Suprapubic skin (tissue), 4 donors: Measurements from ENCODE around the gene OCRL. TPM values are rescaled to one million over a fixed set of nuclear protein-coding genes. Genes with fewer than 3 reads are reported as not detected.

ENCODE experiments used
- DNase-seq, 2 donors: peaks; one replicate each; pipeline ENCODE4 v3.0.0-alpha.2; 2019; ENCODE audit warnings: low spot score in 2 of 2
- H3K27ac ChIP-seq: fragments of 200-600 bp; sonication (generic); one replicate; pipeline ENCODE4 v1.5.1; 2019
- H3K27me3 ChIP-seq: fragments of 200-600 bp; sonication (generic); one replicate; pipeline ENCODE4 v1.5.1; 2019
- H3K36me3 ChIP-seq: fragments of 200-600 bp; sonication (generic); one replicate; pipeline ENCODE4 v1.5.1; 2019
- H3K4me1 ChIP-seq: fragments of 200-600 bp; sonication (generic); one replicate; pipeline ENCODE4 v1.5.1; 2019
- H3K4me3 ChIP-seq: fragments of 200-600 bp; sonication (generic); one replicate; pipeline ENCODE4 v1.5.1; 2019; ENCODE audit warnings: mild to moderate bottlenecking
- H3K9me3 ChIP-seq: fragments of 200-600 bp; sonication (generic); one replicate; pipeline ENCODE4 v1.5.1; 2019
- CTCF ChIP-seq, 2 donors: fragments of 200-600 bp in 1 of 2; fragments of 450-650 bp in 1 of 2; sonication (generic) in 1 of 2; IDR thresholded peaks; one replicate each; pipeline ENCODE4 v1.5.1; 2016 to 2019; ENCODE audit warnings: antibody characterized with exemption in 2 of 2, mild to moderate bottlenecking in 1 of 2, moderate library complexity in 1 of 2
- EP300 ChIP-seq: sonication (generic); formaldehyde crosslinking; IDR thresholded peaks from one replicate; pipeline ENCODE4 v1.6.1; 2017; ENCODE audit warnings: antibody characterized with exemption
- POLR2A ChIP-seq, 2 donors: fragments of 450-650 bp; IDR thresholded peaks; one replicate each; pipeline ENCODE4 v1.6.1; 2017; ENCODE audit warnings: antibody characterized with exemption in 2 of 2, mild to moderate bottlenecking in 2 of 2, moderate library complexity in 2 of 2
- POLR2AphosphoS5 ChIP-seq, 3 donors: sonication (generic); formaldehyde crosslinking; IDR thresholded peaks; one replicate each; pipeline ENCODE4 v1.6.1; 2017; ENCODE audit warnings: antibody characterized with exemption in 3 of 3
- WGBS: methylation state at CpG from one replicate; pipeline ENCODE4 v1.1.5; 2018; 5-methylcytosine and 5-hydroxymethylcytosine counted together
- total RNA-seq, 4 donors: library from RNA; depleted of rRNA; stranded (reverse); fragments of >200 nt; gene quantifications; one replicate each; pipeline ENCODE4 v1.1.0, GENCODE V29; 2016

OCRL gene
- total RNA-seq, 4 donors from 2014 or later: 15.0 to 35.4 (median 16.3) TPM

GRCh38 chrX:129599499-129599898 is 59.4 kb downstream of the OCRL start:
- Histone ChIP-seq H3K4me1 (peaks cover 7% of the 10 kb centered on the region), H3K27me3 (no peaks in the 10 kb centered on the region), H3K9me3 (no peaks in the 10 kb centered on the region), H3K27ac (no peak overlapping the region), H3K36me3 (no peaks in the 10 kb centered on the region), H3K4me3 (no peak overlapping the region)
- TF ChIP-seq EP300 (no peak), POLR2A (IDR thresholded peaks at IDR 0.05) (no peak), CTCF (IDR thresholded peaks at IDR 0.05) (no peak), POLR2AphosphoS5 (IDR thresholded peaks at IDR 0.05) (no peak)
- 53% methylated on average over 5 of the region's 5 CpGs for WGBS
- no peak for DNase-seq

- H3K4me3 ChIP-seq: no peak overlapping the region
- no peaks in the 10 kb centered on the region for H3K36me3 ChIP-seq
- no peaks in the 10 kb centered on the region for H3K9me3 ChIP-seq
- peaks cover 8% of the 10 kb centered on the region for H3K4me1 ChIP-seq
- DNase-seq: no peak
- no peak for TF ChIP-seq CTCF (IDR thresholded peaks at IDR 0.05)
- TF ChIP-seq POLR2AphosphoS5 (IDR thresholded peaks at IDR 0.05): no peak
- TF ChIP-seq POLR2A (IDR thresholded peaks at IDR 0.05): no peak
- WGBS: 67% methylated on average over 5 of the region's 5 CpGs
- no peak overlapping the region for H3K27ac ChIP-seq
- no peaks in the 10 kb centered on the region for H3K27me3 ChIP-seq
Measured at GRCh38 chrX:129599996-129600395, 59.9 kb downstream of the OCRL start.

- no peak overlapping the region for H3K27ac ChIP-seq
Measured at GRCh38 chrX:129600981-129601424, 60.9 kb downstream of the OCRL start.

GRCh38 chrX:129606918-129607317 is 66.9 kb downstream of the OCRL start:
- TF ChIP-seq CTCF (IDR thresholded peaks at IDR 0.05) (peak; percentile 56 to 79), POLR2AphosphoS5 (IDR thresholded peaks at IDR 0.05) (no peak)
- Histone ChIP-seq H3K4me3 (no peak overlapping the region), H3K27ac (no peak overlapping the region), H3K9me3 (no peaks in the 10 kb centered on the region), H3K27me3 (no peaks in the 10 kb centered on the region), H3K4me1 (peaks cover 14% of the 10 kb centered on the region), H3K36me3 (no peaks in the 10 kb centered on the region)
- peak in 1 of 2 donors; percentile 73 for DNase-seq
- 12% methylated on average over 5 of the region's 5 CpGs for WGBS

More at GRCh38 chrX:129600981-129601424, 60.9 kb downstream of the OCRL start:
- Histone ChIP-seq H3K9me3 (no peaks in the 10 kb centered on the region), H3K4me1 (peaks cover 13% of the 10 kb centered on the region), H3K4me3 (no peak overlapping the region), H3K36me3 (no peaks in the 10 kb centered on the region), H3K27me3 (no peaks in the 10 kb centered on the region)
- peak in 1 of 2 donors; percentile 41 for TF ChIP-seq CTCF (IDR thresholded peaks at IDR 0.05)
- no peak for TF ChIP-seq POLR2AphosphoS5 (IDR thresholded peaks at IDR 0.05)
- no peak for TF ChIP-seq EP300
- TF ChIP-seq POLR2A (IDR thresholded peaks at IDR 0.05): no peak
- no peak for DNase-seq
- 25% methylated on average over 11 of the region's 11 CpGs for WGBS

GRCh38 chrX:129608496-129608895 is 68.4 kb downstream of the OCRL start:
- TF ChIP-seq POLR2A (IDR thresholded peaks at IDR 0.05): no peak
- TF ChIP-seq CTCF (IDR thresholded peaks at IDR 0.05): no peak
- no peak for TF ChIP-seq EP300
- no peak for TF ChIP-seq POLR2AphosphoS5 (IDR thresholded peaks at IDR 0.05)
- no peak overlapping the region for H3K4me3 ChIP-seq
- no peaks in the 10 kb centered on the region for H3K27me3 ChIP-seq
- H3K4me1 ChIP-seq: peaks cover 14% of the 10 kb centered on the region
- DNase-seq: no peak
- WGBS: 82% methylated on average over 3 of the region's 3 CpGs
- H3K36me3 ChIP-seq: no peaks in the 10 kb centered on the region
- no peaks in the 10 kb centered on the region for H3K9me3 ChIP-seq
- H3K27ac ChIP-seq: no peak overlapping the region
